OCI-LY3 (cell line): ENCODE results near the gene C1QTNF5.

Source experiments
- EZH2phosphoT487 ChIP-seq: fragments of 200-600 bp; shearing (Covaris generic); IDR thresholded peaks from 2 replicates; pipeline ENCODE4 v1.6.1; 2018; ENCODE audit warnings: antibody characterized with exemption, mixed run types, low read depth
- TF ChIP-seq, protein P1 (sequence below): fragments of 200-600, 300-600 bp; sonication (generic); IDR thresholded peaks from 2 replicates; pipeline ENCODE4 v1.5.1; 2014; ENCODE audit warnings: antibody characterized with exemption, low read length, low read depth

DNA sequence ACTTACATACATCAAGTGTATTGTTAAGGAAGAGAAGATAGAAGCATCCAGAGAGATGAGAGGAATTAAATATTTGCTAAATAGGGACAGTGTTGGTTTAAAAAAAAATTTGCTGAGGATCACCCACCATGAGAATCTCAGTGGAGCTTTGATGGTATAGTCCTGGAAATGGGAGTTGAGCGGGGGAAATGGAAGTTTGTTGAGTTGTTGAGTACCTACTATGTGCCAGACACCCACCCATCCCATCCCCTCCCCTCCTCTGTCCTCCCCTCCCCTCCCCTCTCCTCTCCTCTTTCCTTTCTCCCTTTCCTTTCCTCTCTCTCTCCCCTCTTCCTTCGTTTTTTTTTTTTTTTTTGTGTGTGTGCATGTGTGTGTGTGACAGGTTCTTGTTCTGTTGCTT, 10.5 kb upstream of the C1QTNF5 start:
- TF ChIP-seq, protein P1, sequence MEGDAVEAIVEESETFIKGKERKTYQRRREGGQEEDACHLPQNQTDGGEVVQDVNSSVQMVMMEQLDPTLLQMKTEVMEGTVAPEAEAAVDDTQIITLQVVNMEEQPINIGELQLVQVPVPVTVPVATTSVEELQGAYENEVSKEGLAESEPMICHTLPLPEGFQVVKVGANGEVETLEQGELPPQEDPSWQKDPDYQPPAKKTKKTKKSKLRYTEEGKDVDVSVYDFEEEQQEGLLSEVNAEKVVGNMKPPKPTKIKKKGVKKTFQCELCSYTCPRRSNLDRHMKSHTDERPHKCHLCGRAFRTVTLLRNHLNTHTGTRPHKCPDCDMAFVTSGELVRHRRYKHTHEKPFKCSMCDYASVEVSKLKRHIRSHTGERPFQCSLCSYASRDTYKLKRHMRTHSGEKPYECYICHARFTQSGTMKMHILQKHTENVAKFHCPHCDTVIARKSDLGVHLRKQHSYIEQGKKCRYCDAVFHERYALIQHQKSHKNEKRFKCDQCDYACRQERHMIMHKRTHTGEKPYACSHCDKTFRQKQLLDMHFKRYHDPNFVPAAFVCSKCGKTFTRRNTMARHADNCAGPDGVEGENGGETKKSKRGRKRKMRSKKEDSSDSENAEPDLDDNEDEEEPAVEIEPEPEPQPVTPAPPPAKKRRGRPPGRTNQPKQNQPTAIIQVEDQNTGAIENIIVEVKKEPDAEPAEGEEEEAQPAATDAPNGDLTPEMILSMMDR = no peak
- TF ChIP-seq EZH2phosphoT487 = no peak
